MCF 10A (cell line): ENCODE measurements around the gene KRTAP13-4. TPM values are rescaled to one million over a fixed set of nuclear protein-coding genes. Genes with fewer than 3 reads are reported as not detected.

Experiments used
- BruUV-seq: library from RNA; stranded (reverse); fragments of 400-500 nt; replicated peaks from 2 replicates; lab custom pipeline; 2021; lab: Mats Ljungman, UMichigan
- CTCF ChIA-PET: fragments of 300-600 bp; sonication (Branson Sonifier 250); formaldehyde crosslinking; extraction: SDS; loops from one replicate; lab custom pipeline; 2021; ENCODE audit warnings: antibody characterized with exemption, inconsistent platforms; lab: Yijun Ruan, JAX
- POLR2A ChIA-PET: fragments of 300-600, 350-650 bp; sonication (Branson Sonifier 250); formaldehyde crosslinking; extraction: SDS; loops from one replicate; lab custom pipeline; 2020; ENCODE audit warnings: antibody characterized with exemption, inconsistent platforms; lab: Yijun Ruan, JAX
- DNase-seq: peaks from one replicate; pipeline ENCODE4 v3.0.0-alpha.2; 2018; ENCODE audit not compliant: unreplicated experiment
- H3K27ac Mint-ChIP-seq: one replicate; pipeline ENCODE4 v1.8.0; 2022; ENCODE audit warnings: mild to moderate bottlenecking, low read depth, mixed read lengths; ENCODE audit not compliant: unreplicated experiment
- H3K27me3 Mint-ChIP-seq: one replicate; pipeline ENCODE4 v1.8.0; 2022; ENCODE audit warnings: mixed read lengths; ENCODE audit not compliant: insufficient read depth, unreplicated experiment
- H3K36me3 Mint-ChIP-seq: one replicate; pipeline ENCODE4 v1.8.0; 2022; ENCODE audit warnings: mild to moderate bottlenecking, moderate library complexity, mixed read lengths; ENCODE audit not compliant: insufficient read depth, unreplicated experiment
- H3K4me1 Mint-ChIP-seq: one replicate; pipeline ENCODE4 v1.8.0; 2022; ENCODE audit warnings: mixed read lengths; ENCODE audit not compliant: insufficient read depth, unreplicated experiment
- H3K4me3 Mint-ChIP-seq: one replicate; pipeline ENCODE4 v1.8.0; 2022; ENCODE audit warnings: mild to moderate bottlenecking, moderate library complexity, mixed read lengths; ENCODE audit not compliant: unreplicated experiment
- H3K9me3 Mint-ChIP-seq: one replicate; pipeline ENCODE4 v1.8.0; 2022; ENCODE audit warnings: mixed read lengths; ENCODE audit not compliant: unreplicated experiment
- intact Hi-C: fragments of 100-400 bp; cut with micrococcal nuclease; formaldehyde crosslinking; loops from 2 replicates; pipeline ENCODE4 v1.14.1; 2022
- total RNA-seq: library from RNA; stranded (reverse); gene quantifications from 2 replicates; pipeline ENCODE4 v1.2.3, GENCODE V29; 2022
- TF ChIP-seq, protein P1 (sequence below): fragments of 200-600 bp; IDR thresholded peaks from one replicate; pipeline ENCODE4 v1.8.0; 2022; ENCODE audit warnings: antibody characterized with exemption, mild to moderate bottlenecking; ENCODE audit not compliant: unreplicated experiment

The KRTAP13-4 gene
- total RNA-seq, 1 experiment from 2014 or later = not detected

DNA sequence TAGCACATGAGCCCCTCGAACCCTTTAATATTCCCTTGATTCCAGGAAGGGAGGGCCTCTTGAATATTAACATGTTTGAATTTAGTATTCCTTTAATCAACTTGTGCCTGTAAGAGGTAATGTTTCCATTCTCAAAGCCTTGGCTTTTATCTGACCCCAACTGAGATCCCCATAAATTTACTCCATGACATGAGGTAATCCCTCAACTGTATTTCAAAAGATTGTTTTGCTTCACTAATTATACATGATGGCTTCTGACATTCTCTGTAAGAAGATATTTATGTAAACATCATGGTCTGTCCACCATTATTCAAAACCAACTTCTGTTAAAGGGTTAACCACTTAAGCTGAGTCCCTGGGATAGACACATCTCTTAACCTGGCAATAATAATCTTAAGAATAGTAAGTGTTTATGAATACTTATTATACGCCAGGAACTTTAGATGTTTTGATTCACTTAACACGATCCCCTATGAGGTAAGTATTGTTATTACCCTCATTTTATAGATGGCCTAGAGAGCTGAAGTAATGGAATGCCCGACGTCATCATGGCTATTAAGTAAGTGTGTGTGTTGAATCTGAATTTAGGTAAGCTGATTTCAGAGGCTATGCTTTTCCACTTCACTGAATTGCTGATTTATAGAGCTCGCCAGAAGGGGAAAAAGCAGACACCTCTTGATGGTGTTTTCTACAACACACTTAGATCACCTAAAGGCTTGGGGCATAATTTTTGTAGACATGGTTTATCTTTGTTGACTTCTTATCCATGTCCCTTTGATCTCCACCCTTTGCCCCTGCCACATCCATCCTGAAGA lies 39.1 kb downstream of the KRTAP13-4 start:
- H3K27me3 Mint-ChIP-seq = peaks cover 95% of the 10 kb centered on the region
- CTCF ChIA-PET = no interaction called here
- no peaks in the 10 kb centered on the region for H3K36me3 Mint-ChIP-seq
- H3K4me1 Mint-ChIP-seq = no peaks in the 10 kb centered on the region
- intact Hi-C loops = no loop called here
- no peak overlapping the region for H3K4me3 Mint-ChIP-seq
- H3K27ac Mint-ChIP-seq = no peak overlapping the region
- no TSS peak for BruUV-seq
- POLR2A ChIA-PET = no interaction called here
- DNase-seq = no peak
- TF ChIP-seq, protein P1, sequence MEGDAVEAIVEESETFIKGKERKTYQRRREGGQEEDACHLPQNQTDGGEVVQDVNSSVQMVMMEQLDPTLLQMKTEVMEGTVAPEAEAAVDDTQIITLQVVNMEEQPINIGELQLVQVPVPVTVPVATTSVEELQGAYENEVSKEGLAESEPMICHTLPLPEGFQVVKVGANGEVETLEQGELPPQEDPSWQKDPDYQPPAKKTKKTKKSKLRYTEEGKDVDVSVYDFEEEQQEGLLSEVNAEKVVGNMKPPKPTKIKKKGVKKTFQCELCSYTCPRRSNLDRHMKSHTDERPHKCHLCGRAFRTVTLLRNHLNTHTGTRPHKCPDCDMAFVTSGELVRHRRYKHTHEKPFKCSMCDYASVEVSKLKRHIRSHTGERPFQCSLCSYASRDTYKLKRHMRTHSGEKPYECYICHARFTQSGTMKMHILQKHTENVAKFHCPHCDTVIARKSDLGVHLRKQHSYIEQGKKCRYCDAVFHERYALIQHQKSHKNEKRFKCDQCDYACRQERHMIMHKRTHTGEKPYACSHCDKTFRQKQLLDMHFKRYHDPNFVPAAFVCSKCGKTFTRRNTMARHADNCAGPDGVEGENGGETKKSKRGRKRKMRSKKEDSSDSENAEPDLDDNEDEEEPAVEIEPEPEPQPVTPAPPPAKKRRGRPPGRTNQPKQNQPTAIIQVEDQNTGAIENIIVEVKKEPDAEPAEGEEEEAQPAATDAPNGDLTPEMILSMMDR = no peak
- H3K9me3 Mint-ChIP-seq = no peaks in the 10 kb centered on the region

DNA sequence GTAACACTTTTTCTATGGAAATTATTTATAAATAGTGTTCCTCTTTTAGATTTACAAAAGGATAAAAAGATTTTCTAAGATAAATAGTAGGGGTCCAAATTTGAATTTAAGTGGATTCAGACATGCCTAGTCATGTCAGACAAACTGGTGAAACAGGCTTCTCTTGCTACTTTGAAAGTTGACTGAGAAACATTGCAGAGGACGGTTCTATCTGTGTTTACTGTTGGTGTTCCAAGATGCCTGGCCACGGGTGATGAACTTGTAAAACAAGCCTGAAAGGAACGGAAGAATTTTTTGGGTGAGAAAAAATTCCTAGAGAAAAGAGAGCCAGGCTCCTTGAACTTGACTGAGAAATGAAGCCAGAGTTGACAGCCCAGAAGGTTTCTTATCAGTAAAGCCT lies 48.0 kb downstream of the KRTAP13-4 start:
- Mint-ChIP-seq H3K36me3 (no peaks in the 10 kb centered on the region), H3K4me1 (no peaks in the 10 kb centered on the region), H3K27me3 (peaks cover 55% of the 10 kb centered on the region), H3K4me3 (no peak overlapping the region), H3K27ac (no peak overlapping the region), H3K9me3 (no peaks in the 10 kb centered on the region)
- intact Hi-C loops = no loop called here
- TF ChIP-seq, protein P1 = no peak
- no TSS peak for BruUV-seq
- ChIA-PET POLR2A (no interaction called here), CTCF (interaction anchor here (0.7 kb wide), 1 partner anchor 420 kb away, joined by 3 read pairs; no protein-coding TSS in a partner anchor)
- DNase-seq = no peak

DNA sequence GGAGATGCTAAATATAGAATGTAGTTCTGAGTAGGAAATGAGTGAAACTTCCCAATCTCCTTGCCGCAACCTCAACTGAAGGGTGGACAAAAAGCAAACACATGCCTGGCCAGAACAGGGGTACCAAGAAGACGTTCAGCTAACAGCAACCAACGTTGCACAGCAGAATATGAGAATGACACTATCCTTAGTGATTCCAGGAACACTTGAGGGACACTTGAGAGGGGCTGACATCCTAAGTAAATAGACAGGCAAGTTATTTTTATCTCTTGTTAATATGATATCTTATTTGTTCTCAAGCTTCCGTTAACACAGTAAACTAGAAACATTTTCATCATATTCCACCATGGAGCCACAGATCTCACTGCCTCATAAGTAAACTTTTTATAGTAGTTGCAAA lies 49.2 kb downstream of the KRTAP13-4 start:
- POLR2A ChIA-PET = no interaction called here

DNA sequence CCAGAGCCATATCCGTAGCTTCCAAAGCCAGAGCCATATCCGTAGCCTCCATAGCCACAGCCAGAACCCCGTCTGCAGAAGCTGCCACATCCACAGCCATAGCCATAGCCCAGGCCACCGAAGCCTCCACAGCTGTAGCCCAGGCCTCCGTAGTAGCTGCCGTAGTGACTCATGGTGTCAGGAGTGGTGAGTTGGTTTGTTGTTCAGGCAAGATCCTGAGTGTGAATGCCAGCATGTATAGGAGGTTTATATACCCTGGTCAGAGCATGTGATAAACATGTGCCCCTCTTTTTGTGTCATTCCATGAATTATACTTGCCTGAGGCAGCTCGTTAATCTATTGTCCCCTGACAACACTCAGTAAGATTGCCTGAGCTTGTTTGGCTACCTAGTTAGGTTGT lies 50.1 kb downstream of the KRTAP13-4 start, which contains the start of gene KRTAP19-1:
TSS of gene KRTAP19-1 (minus strand) at position 223 of the 400 bp plus-strand sequence. CDS start at position 173, 50 bp downstream.
- no peaks in the 10 kb centered on the region for H3K9me3 Mint-ChIP-seq
- H3K4me3 Mint-ChIP-seq = no peak within 1 kb of the TSS
- H3K27me3 Mint-ChIP-seq = peaks cover 42% of the 10 kb centered on the region
- ChIA-PET POLR2A (no interaction called here), CTCF (interaction anchor here (0.7 to 0.9 kb wide), 2 partner anchors 19 to 1008 kb away, joined by 3 to 4 read pairs; no protein-coding TSS in a partner anchor)
- BruUV-seq = no TSS peak
- DNase-seq = no peak
- TF ChIP-seq, protein P1 = no peak
- intact Hi-C loops = no loop called here
- no peaks in the 10 kb centered on the region for H3K36me3 Mint-ChIP-seq
- no peaks in the 10 kb centered on the region for H3K4me1 Mint-ChIP-seq
- H3K27ac Mint-ChIP-seq = no peak within 1 kb of the TSS

More for the DNA sequence above, 49.2 kb downstream of the KRTAP13-4 start:
- Mint-ChIP-seq H3K4me1 (no peaks in the 10 kb centered on the region), H3K4me3 (no peak overlapping the region), H3K27me3 (peaks cover 46% of the 10 kb centered on the region), H3K27ac (no peak overlapping the region), H3K9me3 (no peaks in the 10 kb centered on the region), H3K36me3 (no peaks in the 10 kb centered on the region)
- BruUV-seq = no TSS peak
- no peak for DNase-seq
- TF ChIP-seq, protein P1 = no peak
- CTCF ChIA-PET = interaction anchor here (0.7 to 1.0 kb wide), 2 partner anchors 15 to 1007 kb away, joined by 4 read pairs; no protein-coding TSS in a partner anchor
- intact Hi-C loops = no loop called here
